Natural killer cell (primary cell): ENCODE results near the gene HES3. TPM values are rescaled to one million over a fixed set of nuclear protein-coding genes. Genes with fewer than 3 reads are reported as not detected.

Experiments used
- ATAC-seq, 3 donors: fragments of 150-1000 bp in 2 of 3; fragments of 200-7000 bp in 1 of 3; cut with Tn5 transposase; 1 replicate in 1 of 3; 2 replicates in 2 of 3; pipeline ENCODE4 v1.10.0; 2021; ENCODE audit warnings: mild to moderate bottlenecking in 2 of 3, moderate library complexity in 2 of 3
- DNase-seq, 2 donors: peaks; one replicate each; pipeline versions ENCODE4 v3.0.0 to v3.0.0-alpha.2; 2013 to 2021; ENCODE audit warnings: mixed read lengths in 1 of 2
- H3K27ac ChIP-seq: one replicate; pipeline ENCODE4 v1.5.1; 2013; ENCODE audit warnings: mild to moderate bottlenecking, low read length
- H3K27me3 ChIP-seq: one replicate; pipeline ENCODE4 v1.6.1; 2013; ENCODE audit warnings: low read length; ENCODE audit not compliant: control insufficient read depth, insufficient read depth
- H3K36me3 ChIP-seq: one replicate; pipeline ENCODE4 v1.6.1; 2013; ENCODE audit warnings: low read length; ENCODE audit not compliant: control insufficient read depth, insufficient read depth
- H3K4me1 ChIP-seq: one replicate; pipeline ENCODE4 v1.6.1; 2013; ENCODE audit warnings: low read length; ENCODE audit not compliant: control insufficient read depth, insufficient read depth
- H3K4me3 ChIP-seq: one replicate; pipeline ENCODE4 v1.5.1; 2013; ENCODE audit warnings: low read length
- H3K9me3 ChIP-seq: one replicate; pipeline ENCODE4 v1.6.1; 2013; ENCODE audit warnings: low read length; ENCODE audit not compliant: control insufficient read depth, insufficient read depth
- H3K27ac Mint-ChIP-seq, 2 donors: one replicate each; pipeline ENCODE4 v1.8.0; 2022; ENCODE audit warnings: mild to moderate bottlenecking in 2 of 2, mixed read lengths in 2 of 2, moderate library complexity in 1 of 2
- H3K27me3 Mint-ChIP-seq, 2 donors: one replicate each; pipeline ENCODE4 v1.8.0; 2022; ENCODE audit warnings: low read depth in 2 of 2, mixed read lengths in 2 of 2
- H3K36me3 Mint-ChIP-seq: one replicate; pipeline ENCODE4 v1.8.0; 2022; ENCODE audit warnings: mixed read lengths
- H3K4me1 Mint-ChIP-seq, 2 donors: one replicate each; pipeline ENCODE4 v1.8.0; 2022; ENCODE audit warnings: mixed read lengths in 2 of 2
- H3K4me3 Mint-ChIP-seq: one replicate; pipeline ENCODE4 v1.8.0; 2022; ENCODE audit warnings: mild to moderate bottlenecking, moderate library complexity, mixed read lengths
- H3K9me3 Mint-ChIP-seq, 2 donors: one replicate each; pipeline ENCODE4 v1.8.0; 2022; ENCODE audit warnings: mixed read lengths in 2 of 2
- CTCF ChIP-seq: fragments of 200-600 bp; IDR thresholded peaks from one replicate; pipeline ENCODE4 v1.8.0; 2022; ENCODE audit warnings: antibody characterized with exemption
- WGBS: methylation state at CpG from one replicate; pipeline ENCODE4 v1.1.7; 2013; ENCODE audit warnings: missing lambda C conversion rate; ENCODE audit not compliant: insufficient coverage; 5-methylcytosine and 5-hydroxymethylcytosine counted together
- intact Hi-C: fragments of 100-400 bp; cut with micrococcal nuclease; formaldehyde crosslinking; loops from one replicate; pipeline ENCODE4 v1.14.2; 2022
- total RNA-seq, 4 donors: library from RNA; stranded (reverse); fragments of 120-200 nt in 1 of 4; gene quantifications; one replicate each; pipeline versions ENCODE4 v1.2.3 to v1.2.4, GENCODE V29; 2013 to 2022

HES3 gene
- total RNA-seq, 3 donors from 2014 or later (not counting 1 experiment from before 2014, with no cell fraction given): not detected

GRCh38 chr1:6275826-6276782, 32.1 kb downstream of the HES3 start:
- H3K4me1 Mint-ChIP-seq: peaks cover 0 to 5% of the 10 kb centered on the region in 2 donors

GRCh38 chr1:6276811-6277555, 33.0 kb downstream of the HES3 start:
- Histone ChIP-seq H3K36me3 (no peaks in the 10 kb centered on the region), H3K27me3 (no peaks in the 10 kb centered on the region), H3K9me3 (no peaks in the 10 kb centered on the region), H3K4me1 (no peaks in the 10 kb centered on the region), H3K4me3 (no peak overlapping the region), H3K27ac (no peak overlapping the region)
- intact Hi-C loops: no loop called here
- Mint-ChIP-seq H3K4me1 (peaks cover 0 to 5% of the 10 kb centered on the region in 2 donors), H3K27ac (peak overlapping the region in 1 of 2 donors; percentile 45), H3K36me3 (no peaks in the 10 kb centered on the region), H3K27me3 (no peaks in the 10 kb centered on the region), H3K9me3 (no peaks in the 10 kb centered on the region), H3K4me3 (no peak overlapping the region)
- WGBS: 95% methylated on average over 20 of the region's 20 CpGs
- DNase-seq (no peak), ATAC-seq (no peak)
- no peak for TF ChIP-seq CTCF

More at GRCh38 chr1:6275826-6276782, 32.1 kb downstream of the HES3 start:
- H3K36me3 ChIP-seq: no peaks in the 10 kb centered on the region
- ATAC-seq (no peak), DNase-seq (no peak)
- H3K4me1 ChIP-seq: no peaks in the 10 kb centered on the region
- Mint-ChIP-seq H3K4me3 (no peak overlapping the region), H3K36me3 (no peaks in the 10 kb centered on the region), H3K9me3 (no peaks in the 10 kb centered on the region), H3K27me3 (no peaks in the 10 kb centered on the region), H3K27ac (no peak overlapping the region)
- TF ChIP-seq CTCF: no peak
- no peaks in the 10 kb centered on the region for H3K9me3 ChIP-seq
- no peaks in the 10 kb centered on the region for H3K27me3 ChIP-seq
- H3K27ac ChIP-seq: no peak overlapping the region
- H3K4me3 ChIP-seq: no peak overlapping the region
- intact Hi-C loops: no loop called here
- 93% methylated on average over 35 of the region's 35 CpGs for WGBS

GRCh38 chr1:6278263-6278662, 34.3 kb downstream of the HES3 start:
- peak overlapping the region in 1 of 2 donors; percentile 43 for H3K27ac Mint-ChIP-seq
- H3K4me3 Mint-ChIP-seq: no peak overlapping the region
- DNase-seq (no peak), ATAC-seq (no peak)
- 94% methylated on average over 9 of the region's 9 CpGs for WGBS
- H3K4me3 ChIP-seq: no peak overlapping the region
- H3K9me3 Mint-ChIP-seq: no peaks in the 10 kb centered on the region
- H3K27me3 ChIP-seq: no peaks in the 10 kb centered on the region
- H3K9me3 ChIP-seq: no peaks in the 10 kb centered on the region
- H3K36me3 ChIP-seq: no peaks in the 10 kb centered on the region
- H3K36me3 Mint-ChIP-seq: no peaks in the 10 kb centered on the region
- intact Hi-C loops: no loop called here
- no peaks in the 10 kb centered on the region for H3K27me3 Mint-ChIP-seq
- H3K4me1 Mint-ChIP-seq: peaks cover 0 to 5% of the 10 kb centered on the region in 2 donors
- no peak overlapping the region for H3K27ac ChIP-seq
- no peak for TF ChIP-seq CTCF
- no peaks in the 10 kb centered on the region for H3K4me1 ChIP-seq
